ENCODE data around the gene RPP14.

DNA sequence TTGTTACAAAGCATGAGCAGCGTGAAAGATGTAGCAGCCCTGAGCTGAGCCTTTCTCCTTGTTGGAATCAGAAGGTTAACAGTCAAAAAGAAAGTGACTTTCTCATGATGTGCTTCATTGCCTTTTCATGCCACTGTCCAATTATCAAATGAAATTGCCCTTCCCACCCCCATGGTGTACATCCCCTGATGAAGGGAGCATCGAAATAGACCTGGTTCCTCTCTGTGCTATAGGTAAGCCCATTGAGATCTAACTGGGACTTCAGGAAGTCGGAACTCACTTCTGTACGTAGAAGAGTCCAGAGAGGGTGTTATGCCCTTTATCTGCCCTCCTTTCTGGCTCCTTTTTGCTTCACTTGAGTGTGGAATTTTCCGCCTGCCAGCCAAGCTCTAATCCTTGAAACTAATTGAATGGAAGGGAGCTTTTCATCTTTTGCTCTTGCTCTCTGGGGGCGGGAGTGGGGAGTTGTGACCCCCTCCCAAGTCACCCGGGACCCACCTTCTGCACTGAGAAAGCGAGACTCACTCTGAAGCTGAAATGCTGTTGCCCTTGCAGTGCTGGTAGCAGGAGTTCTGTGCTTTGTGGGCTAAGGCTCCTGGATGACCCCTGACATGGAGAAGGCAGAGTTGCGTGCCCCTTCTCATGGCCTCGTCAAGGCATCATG is 47.5 kb upstream of the RPP14 start:
- TF ChIP-seq, protein P1, sequence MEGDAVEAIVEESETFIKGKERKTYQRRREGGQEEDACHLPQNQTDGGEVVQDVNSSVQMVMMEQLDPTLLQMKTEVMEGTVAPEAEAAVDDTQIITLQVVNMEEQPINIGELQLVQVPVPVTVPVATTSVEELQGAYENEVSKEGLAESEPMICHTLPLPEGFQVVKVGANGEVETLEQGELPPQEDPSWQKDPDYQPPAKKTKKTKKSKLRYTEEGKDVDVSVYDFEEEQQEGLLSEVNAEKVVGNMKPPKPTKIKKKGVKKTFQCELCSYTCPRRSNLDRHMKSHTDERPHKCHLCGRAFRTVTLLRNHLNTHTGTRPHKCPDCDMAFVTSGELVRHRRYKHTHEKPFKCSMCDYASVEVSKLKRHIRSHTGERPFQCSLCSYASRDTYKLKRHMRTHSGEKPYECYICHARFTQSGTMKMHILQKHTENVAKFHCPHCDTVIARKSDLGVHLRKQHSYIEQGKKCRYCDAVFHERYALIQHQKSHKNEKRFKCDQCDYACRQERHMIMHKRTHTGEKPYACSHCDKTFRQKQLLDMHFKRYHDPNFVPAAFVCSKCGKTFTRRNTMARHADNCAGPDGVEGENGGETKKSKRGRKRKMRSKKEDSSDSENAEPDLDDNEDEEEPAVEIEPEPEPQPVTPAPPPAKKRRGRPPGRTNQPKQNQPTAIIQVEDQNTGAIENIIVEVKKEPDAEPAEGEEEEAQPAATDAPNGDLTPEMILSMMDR (conservative IDR thresholded peaks at IDR 0.05; ENCODE audit: low read depth, low read length) = no peak
- no peak for TF ChIP-seq EZH2 (IDR thresholded peaks at IDR 0.05; ENCODE audit: low read length, unreplicated experiment)

Data from PC-3 (cell line).